ENCODE measurements around the gene TMEM82. TPM values are rescaled to one million over a fixed set of nuclear protein-coding genes. Genes with fewer than 3 reads are reported as not detected.
A peak's percentile ranks its signal among the peaks of the same experiment; 100 is the strongest.

TMEM82 gene
- total RNA-seq, 1 donor from 2014 or later, result not detected

GRCh38 chr1:15788624-15789301 is 46.5 kb downstream of the TMEM82 start:
- no peak overlapping the region for H3K27ac ChIP-seq
- TF ChIP-seq CTCF (IDR thresholded peaks at IDR 0.05) (no peak), POLR2AphosphoS5 (IDR thresholded peaks at IDR 0.05; ENCODE audit: insufficient read depth in 1 of 2, low read depth in 1 of 2) (no peak), POLR2A (IDR thresholded peaks at IDR 0.05) (no peak)
- peaks cover 24% of the 10 kb centered on the region for H3K4me1 ChIP-seq
- intact Hi-C loops (cut with DNase I), result no loop called here
- DNase-seq (ENCODE audit: extremely low spot score in 2 of 2), result no peak
- no peaks in the 10 kb centered on the region for H3K27me3 ChIP-seq
- peaks cover 0 to 4% of the 10 kb centered on the region in 2 donors for H3K36me3 ChIP-seq
- H3K9me3 ChIP-seq, result no peaks in the 10 kb centered on the region
- H3K4me3 ChIP-seq, result no peak overlapping the region

GRCh38 chr1:15796086-15796462 is 53.8 kb downstream of the TMEM82 start:
- intact Hi-C loops (cut with DNase I), result no loop called here

More at GRCh38 chr1:15796086-15796462, 53.8 kb downstream of the TMEM82 start:
- Histone ChIP-seq H3K9me3 (no peaks in the 10 kb centered on the region), H3K36me3 (no peaks in the 10 kb centered on the region), H3K4me3 (no peak overlapping the region), H3K27ac (peak overlapping the region; percentile 79), H3K4me1 (peaks cover 60% of the 10 kb centered on the region), H3K27me3 (no peaks in the 10 kb centered on the region)
- TF ChIP-seq POLR2A (IDR thresholded peaks at IDR 0.05) (no peak), CTCF (IDR thresholded peaks at IDR 0.05) (no peak), POLR2AphosphoS5 (IDR thresholded peaks at IDR 0.05; ENCODE audit: insufficient read depth in 1 of 2, low read depth in 1 of 2) (no peak)
- no peak for DNase-seq (ENCODE audit: extremely low spot score in 2 of 2)

Other genes starting within 250 kb of the TMEM82 start
- gene CASP9, start 218.3 kb upstream of the TMEM82 start, total RNA-seq, result 22.1 TPM
- gene DNAJC16, start 215.7 kb upstream of the TMEM82 start, total RNA-seq, result 29.5 TPM
- 1.5 TPM for gene AGMAT, start 157.4 kb upstream of the TMEM82 start, total RNA-seq
- gene DDI2, start 125.0 kb upstream of the TMEM82 start, total RNA-seq, result 59.2 TPM
- 56.2 TPM for gene PLEKHM2, start 58.2 kb upstream of the TMEM82 start, total RNA-seq
- 3.2 TPM for gene SLC25A34, start 6.2 kb upstream of the TMEM82 start, total RNA-seq
- gene FBLIM1, start 16.3 kb downstream of the TMEM82 start, total RNA-seq, result 45.2 TPM
- 1.5 TPM for gene UQCRHL, start 65.2 kb downstream of the TMEM82 start, total RNA-seq
- 55.2 TPM for gene SPEN, start 105.2 kb downstream of the TMEM82 start, total RNA-seq
- gene ZBTB17, start 233.6 kb downstream of the TMEM82 start, total RNA-seq, result 38.5 TPM